ENCODE results near the gene NEK6. TPM values are rescaled to one million over a fixed set of nuclear protein-coding genes. Genes with fewer than 3 reads are reported as not detected.

NEK6 gene
- polyA plus RNA-seq, 2 of the 4 experiments (the other 2 are of a cell fraction): 26.1 to 33.7 TPM

DNA sequence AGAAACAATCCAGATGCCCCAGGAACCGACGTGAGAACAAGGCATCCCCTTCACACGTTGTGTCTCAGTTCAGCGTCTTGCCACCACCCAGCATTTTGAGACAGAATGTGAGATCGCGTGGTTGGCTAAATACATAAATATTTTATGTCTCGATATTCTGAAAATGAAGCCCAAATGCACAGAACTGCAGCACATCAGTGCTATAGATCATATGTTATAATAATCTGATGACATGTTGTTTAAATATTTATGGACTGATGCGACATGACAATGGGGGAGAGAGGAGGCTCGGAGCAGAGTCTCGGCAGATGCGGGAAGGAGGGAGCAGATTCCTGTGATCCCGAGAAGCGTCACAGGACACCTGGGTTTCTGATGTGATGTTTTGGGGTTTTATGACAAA, 10.9 kb downstream of the NEK6 start (continued):
- TF ChIP-seq RNF2 (IDR thresholded peaks at IDR 0.05; ENCODE audit: borderline replicate concordance, low read depth): no peak

DNA sequence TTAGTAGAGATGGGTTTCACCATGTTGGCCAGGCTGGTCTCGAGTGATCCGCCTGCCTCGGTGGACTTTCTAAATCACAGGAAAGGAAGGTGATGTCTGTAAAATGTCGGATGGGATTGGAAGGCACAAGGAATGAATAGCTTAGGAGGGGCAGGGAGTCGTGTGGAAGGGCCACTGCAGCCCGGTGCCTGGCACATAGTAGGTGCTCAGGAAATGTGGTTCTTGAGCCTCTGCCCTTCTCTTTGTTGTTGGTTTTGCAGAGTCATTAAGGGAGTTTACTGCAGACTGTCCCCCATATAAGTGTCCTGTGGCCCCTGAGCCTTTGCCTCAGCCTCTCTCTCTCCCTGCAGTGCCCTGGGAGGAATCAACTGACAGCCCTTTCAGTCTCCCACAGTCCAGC, 11.8 kb downstream of the NEK6 start:
- Histone ChIP-seq H3K4me3 (no peak overlapping the region), H3K4me1 (peaks cover 41% of the 10 kb centered on the region), H3K27ac (peak overlapping the region in 1 of 2 experiments; percentile 20; a peak in 2 of 6 replicates), H3K9me3 (no peaks in the 10 kb centered on the region), H3K4me2 (no peak overlapping the region)
- POLR2A ChIA-PET: no interaction called here
- CTCF ChIA-PET: no interaction called here
- ATAC-seq (no peak), FAIRE-seq (no peak), DNase-seq (ENCODE audit: low read depth in 1 of 2, low spot score in 1 of 2) (no peak)
- 95% methylated on average over 6 of the region's 6 CpGs for WGBS (ENCODE audit: missing lambda C conversion rate)
- TF ChIP-seq POLR2AphosphoS2 (conservative IDR thresholded peaks at IDR 0.05; ENCODE audit: low read length) (no peak), CHD4 (IDR thresholded peaks at IDR 0.05; ENCODE audit: borderline replicate concordance) (no peak), ZNF302 (CRISPR knock-in tag; IDR thresholded peaks at IDR 0.05) (no peak), FOSB (CRISPR knock-in tag; IDR thresholded peaks at IDR 0.05) (no peak), HOXB13 (CRISPR knock-in tag; IDR thresholded peaks at IDR 0.05; ENCODE audit: low read depth) (no peak), FOSL2 (IDR thresholded peaks at IDR 0.05) (no peak), FOSL2 (CRISPR knock-in tag; IDR thresholded peaks at IDR 0.05) (no peak), SREBF2 (IDR thresholded peaks at IDR 0.05) (no peak), ZFP36 (IDR thresholded peaks at IDR 0.05; ENCODE audit: borderline replicate concordance, partially characterized antibody) (no peak), NFE2L2 (conservative IDR thresholded peaks at IDR 0.05; ENCODE audit: low read length) (no peak), JUNB (IDR thresholded peaks at IDR 0.05) (no peak), NPAS2 (CRISPR knock-in tag; IDR thresholded peaks at IDR 0.05; ENCODE audit: borderline replicate concordance) (no peak), EHF (CRISPR knock-in tag; IDR thresholded peaks at IDR 0.05) (no peak)
- TF ChIP-seq, protein P1, sequence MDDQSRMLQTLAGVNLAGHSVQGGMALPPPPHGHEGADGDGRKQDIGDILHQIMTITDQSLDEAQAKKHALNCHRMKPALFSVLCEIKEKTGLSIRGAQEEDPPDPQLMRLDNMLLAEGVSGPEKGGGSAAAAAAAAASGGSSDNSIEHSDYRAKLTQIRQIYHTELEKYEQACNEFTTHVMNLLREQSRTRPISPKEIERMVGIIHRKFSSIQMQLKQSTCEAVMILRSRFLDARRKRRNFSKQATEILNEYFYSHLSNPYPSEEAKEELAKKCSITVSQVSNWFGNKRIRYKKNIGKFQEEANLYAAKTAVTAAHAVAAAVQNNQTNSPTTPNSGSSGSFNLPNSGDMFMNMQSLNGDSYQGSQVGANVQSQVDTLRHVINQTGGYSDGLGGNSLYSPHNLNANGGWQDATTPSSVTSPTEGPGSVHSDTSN (IDR thresholded peaks at IDR 0.05): no peak
- TF ChIP-seq, protein P2, sequence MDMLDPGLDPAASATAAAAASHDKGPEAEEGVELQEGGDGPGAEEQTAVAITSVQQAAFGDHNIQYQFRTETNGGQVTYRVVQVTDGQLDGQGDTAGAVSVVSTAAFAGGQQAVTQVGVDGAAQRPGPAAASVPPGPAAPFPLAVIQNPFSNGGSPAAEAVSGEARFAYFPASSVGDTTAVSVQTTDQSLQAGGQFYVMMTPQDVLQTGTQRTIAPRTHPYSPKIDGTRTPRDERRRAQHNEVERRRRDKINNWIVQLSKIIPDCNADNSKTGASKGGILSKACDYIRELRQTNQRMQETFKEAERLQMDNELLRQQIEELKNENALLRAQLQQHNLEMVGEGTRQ (IDR thresholded peaks at IDR 0.05): no peak
- TF ChIP-seq, protein P3, sequence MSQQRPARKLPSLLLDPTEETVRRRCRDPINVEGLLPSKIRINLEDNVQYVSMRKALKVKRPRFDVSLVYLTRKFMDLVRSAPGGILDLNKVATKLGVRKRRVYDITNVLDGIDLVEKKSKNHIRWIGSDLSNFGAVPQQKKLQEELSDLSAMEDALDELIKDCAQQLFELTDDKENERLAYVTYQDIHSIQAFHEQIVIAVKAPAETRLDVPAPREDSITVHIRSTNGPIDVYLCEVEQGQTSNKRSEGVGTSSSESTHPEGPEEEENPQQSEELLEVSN (IDR thresholded peaks at IDR 0.05; ENCODE audit: borderline replicate concordance, low read depth): no peak
- TF ChIP-seq, protein P4, sequence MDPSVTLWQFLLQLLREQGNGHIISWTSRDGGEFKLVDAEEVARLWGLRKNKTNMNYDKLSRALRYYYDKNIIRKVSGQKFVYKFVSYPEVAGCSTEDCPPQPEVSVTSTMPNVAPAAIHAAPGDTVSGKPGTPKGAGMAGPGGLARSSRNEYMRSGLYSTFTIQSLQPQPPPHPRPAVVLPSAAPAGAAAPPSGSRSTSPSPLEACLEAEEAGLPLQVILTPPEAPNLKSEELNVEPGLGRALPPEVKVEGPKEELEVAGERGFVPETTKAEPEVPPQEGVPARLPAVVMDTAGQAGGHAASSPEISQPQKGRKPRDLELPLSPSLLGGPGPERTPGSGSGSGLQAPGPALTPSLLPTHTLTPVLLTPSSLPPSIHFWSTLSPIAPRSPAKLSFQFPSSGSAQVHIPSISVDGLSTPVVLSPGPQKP (IDR thresholded peaks at IDR 0.05; ENCODE audit: low read depth, low read length): no peak

DNA sequence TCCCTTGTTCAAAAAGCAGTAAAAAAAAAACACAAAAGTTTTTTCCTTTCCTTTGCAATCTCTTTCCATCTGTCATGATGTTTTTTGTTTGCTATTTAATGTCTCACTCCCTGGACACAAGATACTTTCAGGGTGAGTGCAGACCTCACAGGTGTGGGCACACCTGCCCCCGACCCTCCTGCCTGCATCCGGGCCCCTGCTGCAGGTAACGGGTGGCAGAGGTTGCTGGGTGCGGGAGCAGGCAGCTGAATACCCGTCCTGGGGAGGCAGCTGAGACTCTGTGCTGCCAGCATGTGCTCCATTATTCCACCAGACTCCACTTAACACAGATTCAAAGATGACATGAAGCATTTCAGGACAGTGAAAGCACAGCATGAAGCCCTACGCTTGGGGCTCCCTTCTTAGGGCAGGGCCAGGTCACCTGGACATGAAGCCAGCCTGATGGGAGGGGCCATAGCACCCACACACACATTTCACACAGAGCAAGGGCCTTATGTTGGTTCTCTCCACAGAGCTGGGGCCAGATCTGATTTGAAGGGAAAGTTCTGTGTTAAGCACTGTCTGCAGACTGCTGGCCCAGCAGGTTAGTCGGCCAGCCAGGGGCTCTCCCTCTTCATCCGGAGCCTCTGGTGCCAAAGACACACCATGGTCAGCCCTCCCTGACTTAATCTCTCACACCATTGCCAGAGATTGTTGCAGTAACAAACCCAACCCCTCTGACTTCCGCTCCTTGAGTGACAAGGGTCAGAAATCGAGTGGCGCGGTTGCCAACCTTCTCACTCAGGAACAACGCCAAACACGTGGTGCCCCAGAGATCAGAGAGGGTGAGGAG, 13.0 kb downstream of the NEK6 start:
- H3K4me1 ChIP-seq: peaks cover 40% of the 10 kb centered on the region
- WGBS (ENCODE audit: missing lambda C conversion rate): 95% methylated on average over 14 of the region's 14 CpGs
- ChIA-PET CTCF (interaction anchor here (1.3 kb wide), 1 partner anchor 10 kb away, joined by 4 read pairs; no protein-coding TSS in a partner anchor), POLR2A (no interaction called here)
- FAIRE-seq (no peak), ATAC-seq (no peak), DNase-seq (ENCODE audit: low read depth in 1 of 2, low spot score in 1 of 2) (no peak)
- H3K4me3 ChIP-seq: no peak overlapping the region
- no peak overlapping the region for H3K4me2 ChIP-seq
- TF ChIP-seq ZSCAN20 (CRISPR knock-in tag; IDR thresholded peaks at IDR 0.05) (no peak), HOXB13 (CRISPR knock-in tag; IDR thresholded peaks at IDR 0.05; ENCODE audit: low read depth) (no peak), ZC3H11A (IDR thresholded peaks at IDR 0.05) (no peak), EHF (CRISPR knock-in tag; IDR thresholded peaks at IDR 0.05) (no peak), EP300 (IDR thresholded peaks at IDR 0.05) (no peak), TP53 (CRISPR knock-in tag; IDR thresholded peaks at IDR 0.05) (no peak), EHMT2 (IDR thresholded peaks at IDR 0.05; ENCODE audit: low read depth) (no peak), KDM5A (IDR thresholded peaks at IDR 0.05) (no peak), JUN (IDR thresholded peaks at IDR 0.05) (no peak), RCOR1 (IDR thresholded peaks at IDR 0.05; ENCODE audit: low read depth, low read length) (no peak), HOXA7 (CRISPR knock-in tag; IDR thresholded peaks at IDR 0.05) (no peak), RARB (CRISPR knock-in tag; IDR thresholded peaks at IDR 0.05) (no peak), BHLHE40 (IDR thresholded peaks at IDR 0.05; ENCODE audit: low read depth, low read length) (no peak)
- TF ChIP-seq, protein P5, sequence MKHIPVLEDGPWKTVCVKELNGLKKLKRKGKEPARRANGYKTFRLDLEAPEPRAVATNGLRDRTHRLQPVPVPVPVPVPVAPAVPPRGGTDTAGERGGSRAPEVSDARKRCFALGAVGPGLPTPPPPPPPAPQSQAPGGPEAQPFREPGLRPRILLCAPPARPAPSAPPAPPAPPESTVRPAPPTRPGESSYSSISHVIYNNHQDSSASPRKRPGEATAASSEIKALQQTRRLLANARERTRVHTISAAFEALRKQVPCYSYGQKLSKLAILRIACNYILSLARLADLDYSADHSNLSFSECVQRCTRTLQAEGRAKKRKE (CRISPR knock-in tag; IDR thresholded peaks at IDR 0.05; ENCODE audit: low read depth): no peak
- peak overlapping the region in 1 of 2 experiments; percentile 42; a peak in 1 of 6 replicates for H3K27ac ChIP-seq
- no peaks in the 10 kb centered on the region for H3K9me3 ChIP-seq
